ENCODE data around the gene PDE1C. TPM values are rescaled to one million over a fixed set of nuclear protein-coding genes. Genes with fewer than 3 reads are reported as not detected.

The PDE1C gene
- total and polyA plus RNA-seq, 8 donors = 2.9 to 54.2 (median 5.9) TPM

DNA sequence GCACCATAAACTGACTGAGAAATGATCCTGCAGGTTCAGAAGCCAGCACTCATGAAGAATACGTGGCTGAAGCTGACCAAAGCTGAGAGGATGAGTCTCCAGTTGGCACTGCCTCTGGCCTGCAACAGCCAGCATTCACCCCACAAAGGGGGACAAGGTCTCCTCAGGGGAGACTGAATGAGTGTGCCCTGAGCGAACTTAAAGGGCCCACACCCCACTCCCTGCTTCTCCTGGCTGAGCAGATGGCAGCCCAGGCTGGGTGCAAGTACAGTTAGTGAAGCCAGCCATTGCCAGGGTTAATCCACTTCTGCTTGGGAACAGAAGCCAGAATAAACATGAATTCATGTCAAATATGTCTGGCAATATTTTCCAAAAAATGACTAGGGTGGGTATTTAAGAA is 285.1 kb downstream of the PDE1C start:
- TF ChIP-seq EP300 (IDR thresholded peaks at IDR 0.05) = no peak
- TF ChIP-seq, protein P1, sequence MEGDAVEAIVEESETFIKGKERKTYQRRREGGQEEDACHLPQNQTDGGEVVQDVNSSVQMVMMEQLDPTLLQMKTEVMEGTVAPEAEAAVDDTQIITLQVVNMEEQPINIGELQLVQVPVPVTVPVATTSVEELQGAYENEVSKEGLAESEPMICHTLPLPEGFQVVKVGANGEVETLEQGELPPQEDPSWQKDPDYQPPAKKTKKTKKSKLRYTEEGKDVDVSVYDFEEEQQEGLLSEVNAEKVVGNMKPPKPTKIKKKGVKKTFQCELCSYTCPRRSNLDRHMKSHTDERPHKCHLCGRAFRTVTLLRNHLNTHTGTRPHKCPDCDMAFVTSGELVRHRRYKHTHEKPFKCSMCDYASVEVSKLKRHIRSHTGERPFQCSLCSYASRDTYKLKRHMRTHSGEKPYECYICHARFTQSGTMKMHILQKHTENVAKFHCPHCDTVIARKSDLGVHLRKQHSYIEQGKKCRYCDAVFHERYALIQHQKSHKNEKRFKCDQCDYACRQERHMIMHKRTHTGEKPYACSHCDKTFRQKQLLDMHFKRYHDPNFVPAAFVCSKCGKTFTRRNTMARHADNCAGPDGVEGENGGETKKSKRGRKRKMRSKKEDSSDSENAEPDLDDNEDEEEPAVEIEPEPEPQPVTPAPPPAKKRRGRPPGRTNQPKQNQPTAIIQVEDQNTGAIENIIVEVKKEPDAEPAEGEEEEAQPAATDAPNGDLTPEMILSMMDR (IDR thresholded peaks at IDR 0.05) = no peak
- no peak for TF ChIP-seq POLR2AphosphoS5 (IDR thresholded peaks at IDR 0.05)
- TF ChIP-seq POLR2A (IDR thresholded peaks at IDR 0.05) = no peak
- 60 to 82% (median 62%) methylated on average over 2 of the region's 2 CpGs for WGBS, 5 donors

DNA sequence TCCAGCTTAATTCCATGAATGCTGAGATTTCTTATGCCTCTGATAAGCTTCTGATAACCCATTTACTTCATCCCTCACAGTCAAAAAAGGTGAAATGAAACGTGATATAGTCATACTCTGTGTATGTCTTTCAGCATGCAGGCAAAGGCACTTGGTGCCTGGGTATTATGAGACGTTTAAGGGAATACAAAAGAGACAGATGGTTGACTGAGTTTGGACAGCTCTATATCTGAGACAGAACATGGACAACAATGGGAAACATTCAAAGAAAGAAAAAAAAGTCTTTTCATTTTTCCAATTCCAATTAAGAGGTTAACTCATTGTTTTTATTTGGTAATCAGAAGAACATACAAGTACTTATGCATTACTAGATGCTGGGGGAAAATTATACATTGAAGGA is 287.0 kb downstream of the PDE1C start:
- intact Hi-C loops (cut with DNase I; ENCODE audit: low total_unique reads) = no loop called here
- no peaks in the 10 kb centered on the region for H3K4me1 ChIP-seq
- H3K27ac ChIP-seq = no peak overlapping the region
- H3K27me3 ChIP-seq = no peaks in the 10 kb centered on the region
- no peaks in the 10 kb centered on the region for H3K36me3 ChIP-seq
- no peak overlapping the region for H3K4me3 ChIP-seq
- TF ChIP-seq, protein P1 (IDR thresholded peaks at IDR 0.05) = no peak
- TF ChIP-seq POLR2A (IDR thresholded peaks at IDR 0.05) (no peak), EP300 (IDR thresholded peaks at IDR 0.05) (no peak), POLR2AphosphoS5 (IDR thresholded peaks at IDR 0.05) (no peak)
- no peaks in the 10 kb centered on the region for H3K9me3 ChIP-seq
- WGBS, 5 donors = 38 to 61% (median 54%) methylated on average over 2 of the region's 2 CpGs
- no peak for DNase-seq

More for the DNA sequence above, 285.1 kb downstream of the PDE1C start:
- Histone ChIP-seq H3K4me1 (no peaks in the 10 kb centered on the region), H3K27ac (no peak overlapping the region), H3K36me3 (no peaks in the 10 kb centered on the region), H3K4me3 (no peak overlapping the region), H3K9me3 (no peaks in the 10 kb centered on the region), H3K27me3 (no peaks in the 10 kb centered on the region)
- DNase-seq = no peak
- intact Hi-C loops (cut with DNase I; ENCODE audit: low total_unique reads) = no loop called here

DNA sequence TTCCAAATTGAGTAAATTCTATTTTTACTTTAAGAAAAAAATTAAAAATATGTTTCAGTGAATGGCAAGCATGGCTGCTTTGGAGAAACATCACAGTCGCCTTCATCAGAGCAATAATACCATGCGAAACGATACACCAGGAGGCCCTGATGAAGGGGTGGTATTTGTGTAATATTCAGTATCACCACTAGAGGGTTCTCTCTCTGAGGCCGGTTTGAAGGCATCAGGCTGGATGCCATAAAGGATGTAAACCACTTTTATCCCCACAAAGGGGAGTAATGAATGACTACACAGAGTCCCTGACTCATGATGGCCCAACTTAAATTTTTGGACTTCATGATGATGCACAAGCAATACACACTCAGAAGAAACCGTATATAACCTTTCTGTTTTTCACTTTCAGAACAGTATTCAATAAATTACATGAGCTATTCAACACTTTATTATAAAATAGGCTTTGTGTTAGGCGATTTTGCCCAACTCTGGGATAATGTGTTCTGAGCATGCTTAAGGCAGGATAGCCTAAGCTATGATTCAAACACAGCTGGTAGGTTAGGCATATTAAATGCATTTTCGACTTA is 287.7 kb downstream of the PDE1C start:
- TF ChIP-seq, protein P1 (IDR thresholded peaks at IDR 0.05) = peak in 5 of 7 experiments; percentile 50 to 75 (median 62)
- no peak for TF ChIP-seq EP300 (IDR thresholded peaks at IDR 0.05)
- Histone ChIP-seq H3K27me3 (no peaks in the 10 kb centered on the region), H3K36me3 (no peaks in the 10 kb centered on the region), H3K4me3 (no peak overlapping the region), H3K4me1 (no peaks in the 10 kb centered on the region), H3K9me3 (no peaks in the 10 kb centered on the region), H3K27ac (no peak overlapping the region)
- DNase-seq = peak in 1 of 2 donors; percentile 65
- WGBS, 5 donors = 38 to 48% (median 43%) methylated on average over 7 of the region's 7 CpGs
- intact Hi-C loops (cut with DNase I; ENCODE audit: low total_unique reads) = no loop called here

DNA sequence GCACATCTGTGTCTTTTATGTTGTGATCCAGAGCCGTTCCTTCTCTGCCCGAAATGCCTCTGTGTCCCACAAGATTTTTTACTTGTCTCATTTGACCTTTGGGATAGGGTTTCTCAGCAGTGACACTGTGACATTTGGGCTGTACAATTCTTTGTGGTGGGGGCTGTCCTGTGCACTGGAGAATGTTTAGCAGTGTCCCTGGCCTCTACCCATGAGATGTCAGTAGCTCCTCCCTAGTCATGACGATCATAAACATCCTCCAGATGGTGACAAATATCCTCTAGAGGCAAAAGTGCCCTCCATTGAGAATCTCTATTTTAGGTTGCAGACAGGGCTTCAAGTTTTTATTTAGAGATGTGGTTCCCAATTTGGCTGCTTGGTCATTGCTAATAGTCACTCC is 291.9 kb downstream of the PDE1C start:
- WGBS, 5 donors = 75 to 84% (median 81%) methylated on average over 3 of the region's 3 CpGs
- peaks cover 0 to 8% (median 0%) of the 10 kb centered on the region in 4 donors for H3K4me1 ChIP-seq
- H3K27ac ChIP-seq = no peak overlapping the region
- H3K27me3 ChIP-seq = no peaks in the 10 kb centered on the region
- H3K36me3 ChIP-seq = no peaks in the 10 kb centered on the region
- no peak overlapping the region for H3K4me3 ChIP-seq
- TF ChIP-seq POLR2A (IDR thresholded peaks at IDR 0.05) (no peak), EP300 (IDR thresholded peaks at IDR 0.05) (no peak), POLR2AphosphoS5 (IDR thresholded peaks at IDR 0.05) (no peak)
- TF ChIP-seq, protein P1 (IDR thresholded peaks at IDR 0.05) = no peak
- intact Hi-C loops (cut with DNase I; ENCODE audit: low total_unique reads) = no loop called here
- no peak for DNase-seq
- no peaks in the 10 kb centered on the region for H3K9me3 ChIP-seq

All from stomach (tissue), 9 donors.